Heart left ventricle (tissue), 16 donors: Measurements from ENCODE around the gene PTTG1IP2. TPM values are rescaled to one million over a fixed set of nuclear protein-coding genes. Genes with fewer than 3 reads are reported as not detected.

Experiments used
- ATAC-seq, 4 donors: fragments of 200-7000 bp; cut with Tn5 transposase; one replicate each; pipeline ENCODE4 v1.9.1; 2020 to 2022; ENCODE audit warnings: moderate library complexity in 4 of 4, mild to moderate bottlenecking in 3 of 4, moderate number of reproducible peaks in 1 of 4
- DNase-seq, 5 donors: peaks; one replicate each; pipeline ENCODE4 v3.0.0-alpha.2; 2020
- H3K27ac ChIP-seq, 12 donors: fragments of 200-600 bp; sonication (generic) in 4 of 12; one replicate each; pipeline versions ENCODE4 v1.5.0 to v1.8.0; 2016 to 2022; ENCODE audit warnings: mild to moderate bottlenecking in 2 of 12
- H3K27me3 ChIP-seq, 9 donors: fragments of 200-600 bp; sonication (generic) in 2 of 9; one replicate each; pipeline versions ENCODE4 v1.5.1 to v1.8.0; 2016 to 2022; ENCODE audit warnings: mild to moderate bottlenecking in 3 of 9
- H3K36me3 ChIP-seq, 9 donors: fragments of 200-600 bp; sonication (generic) in 2 of 9; one replicate each; pipeline versions ENCODE4 v1.5.0 to v1.8.0; 2018 to 2022; ENCODE audit warnings: mild to moderate bottlenecking in 2 of 9
- H3K4me1 ChIP-seq, 12 donors: fragments of 200-600 bp; sonication (generic) in 4 of 12; one replicate each; pipeline versions ENCODE4 v1.5.0 to v1.8.0; 2016 to 2022; ENCODE audit warnings: mild to moderate bottlenecking in 3 of 12
- H3K4me3 ChIP-seq, 12 donors: fragments of 200-600 bp; sonication (generic) in 4 of 12; one replicate each; pipeline versions ENCODE4 v1.5.0 to v1.8.0; 2017 to 2022; ENCODE audit warnings: mild to moderate bottlenecking in 9 of 12, moderate library complexity in 4 of 12
- H3K9me3 ChIP-seq, 12 donors: fragments of 200-600 bp; sonication (generic) in 4 of 12; one replicate each; pipeline versions ENCODE4 v1.5.0 to v1.8.0; 2016 to 2022; ENCODE audit warnings: mild to moderate bottlenecking in 1 of 12
- POLR2A ChIP-seq, 2 donors: fragments of 450-650 bp; IDR thresholded peaks; one replicate each; pipeline ENCODE4 v1.6.1; 2017; ENCODE audit warnings: antibody characterized with exemption in 2 of 2, mild to moderate bottlenecking in 2 of 2, moderate library complexity in 2 of 2
- WGBS, 4 donors: extraction: QIAGEN DNeasy Blood & Tissue Kit in 2 of 4; methylation state at CpG; one replicate each; pipeline versions ENCODE4 v1.1.5 to v1.1.7; 2013 to 2018; 5-methylcytosine and 5-hydroxymethylcytosine counted together
- intact Hi-C, 10 donors: fragments of 100-400 bp; cut with DNase I; formaldehyde crosslinking; loops; one replicate each; pipeline versions ENCODE4 v1.11.1 to v1.14.2; 2022
- polyA plus RNA-seq, 2 donors: library from polyadenylated mRNA; stranded (reverse); fragments of 200-250 nt; gene quantifications; one replicate each; pipeline ENCODE4 v1.2.3, GENCODE V29; 2013
- total RNA-seq, 9 donors: library from RNA; depleted of rRNA in 2 of 9; stranded (reverse); fragments of >200 nt in 2 of 9; fragmentation: NEBNext Ultra II Directional in 3 of 9; extraction: Animal tissue kit (Norgen Biotek cat#: 25700) in 3 of 9; gene quantifications; one replicate each; pipeline versions ENCODE4 v1.1.0 to v1.2.4, GENCODE V29; 2016 to 2023
- TF ChIP-seq, protein P1 (sequence below), 12 donors: fragments of 200-600 bp; sonication (generic) in 4 of 12; IDR thresholded peaks; one replicate each; pipeline versions ENCODE4 v1.5.0 to v1.8.0; 2018 to 2022; ENCODE audit warnings: antibody characterized with exemption in 12 of 12, mild to moderate bottlenecking in 5 of 12
- donor health status: ischemic (EF 13 %, LVEDD 7.1; RV severe dilation, severe dysfunction).
- donor health status: healthy with polysubstance abuse.
- donor health status: DM: no; HTN: yes; CAD: no.
- donor health status: DM: no; HTN: no; CAD: no.
- donor health status: ischemic (EF 25% LVEDD 6.9; RV normal size, moderate dysfunction).
- donor health status: ischemic (EF 25% LVEDD 5.7; RV mildly dilated, moderate dysfunction).
- donor health status: healthy.
- donor health status: DM: yes; HTN: yes; CAD: no.
- donor health status: ischemic (EF 35%, LVEDD 5.7; RV mildly dilated, moderate dysfunction).
- donor health status: nonischemic (EF 11% LVEDD 7.7; RV severe dilation, severe dysfunction).
- donor health status: DM: yes; HTN: yes; CAD: no.
- donor health status: PGD.
- donor health status: ischemic (EF 29% LVEDD 5.4; RV normal size, mild dysfunction).
- donor health status: nonischemic (EF 23%, LVEDD 6.1; RV moderate dilation, normal function).

The PTTG1IP2 gene
- total and polyA plus RNA-seq, 11 donors = not detected

- ATAC-seq = no peak
These were observed 33.9 kb downstream of the PTTG1IP2 start for GRCh38 chr7:90503367-90503766.

GRCh38 chr7:90507692-90508091, 38.3 kb downstream of the PTTG1IP2 start:
- Histone ChIP-seq H3K36me3 (no peaks in the 10 kb centered on the region), H3K4me1 (no peaks in the 10 kb centered on the region), H3K27me3 (no peaks in the 10 kb centered on the region), H3K9me3 (no peaks in the 10 kb centered on the region), H3K27ac (no peak overlapping the region), H3K4me3 (no peak overlapping the region)
- DNase-seq (no peak), ATAC-seq (no peak)
- TF ChIP-seq, protein P1, sequence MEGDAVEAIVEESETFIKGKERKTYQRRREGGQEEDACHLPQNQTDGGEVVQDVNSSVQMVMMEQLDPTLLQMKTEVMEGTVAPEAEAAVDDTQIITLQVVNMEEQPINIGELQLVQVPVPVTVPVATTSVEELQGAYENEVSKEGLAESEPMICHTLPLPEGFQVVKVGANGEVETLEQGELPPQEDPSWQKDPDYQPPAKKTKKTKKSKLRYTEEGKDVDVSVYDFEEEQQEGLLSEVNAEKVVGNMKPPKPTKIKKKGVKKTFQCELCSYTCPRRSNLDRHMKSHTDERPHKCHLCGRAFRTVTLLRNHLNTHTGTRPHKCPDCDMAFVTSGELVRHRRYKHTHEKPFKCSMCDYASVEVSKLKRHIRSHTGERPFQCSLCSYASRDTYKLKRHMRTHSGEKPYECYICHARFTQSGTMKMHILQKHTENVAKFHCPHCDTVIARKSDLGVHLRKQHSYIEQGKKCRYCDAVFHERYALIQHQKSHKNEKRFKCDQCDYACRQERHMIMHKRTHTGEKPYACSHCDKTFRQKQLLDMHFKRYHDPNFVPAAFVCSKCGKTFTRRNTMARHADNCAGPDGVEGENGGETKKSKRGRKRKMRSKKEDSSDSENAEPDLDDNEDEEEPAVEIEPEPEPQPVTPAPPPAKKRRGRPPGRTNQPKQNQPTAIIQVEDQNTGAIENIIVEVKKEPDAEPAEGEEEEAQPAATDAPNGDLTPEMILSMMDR (IDR thresholded peaks at IDR 0.05) = no peak
- TF ChIP-seq POLR2A (IDR thresholded peaks at IDR 0.05) = no peak
- intact Hi-C loops = no loop called here
- 86 to 89% (median 88%) methylated on average over 1 of the region's 1 CpG for WGBS, 4 donors

More at GRCh38 chr7:90503367-90503766, 33.9 kb downstream of the PTTG1IP2 start:
- Histone ChIP-seq H3K4me3 (no peak overlapping the region), H3K36me3 (no peaks in the 10 kb centered on the region), H3K27ac (no peak overlapping the region), H3K4me1 (no peaks in the 10 kb centered on the region), H3K9me3 (no peaks in the 10 kb centered on the region), H3K27me3 (no peaks in the 10 kb centered on the region)
- DNase-seq = no peak
- no peak for TF ChIP-seq POLR2A (IDR thresholded peaks at IDR 0.05)
- TF ChIP-seq, protein P1 (IDR thresholded peaks at IDR 0.05) = no peak
- 87 to 97% (median 88%) methylated on average over 1 of the region's 1 CpG for WGBS, 4 donors
- intact Hi-C loops = no loop called here

DNA sequence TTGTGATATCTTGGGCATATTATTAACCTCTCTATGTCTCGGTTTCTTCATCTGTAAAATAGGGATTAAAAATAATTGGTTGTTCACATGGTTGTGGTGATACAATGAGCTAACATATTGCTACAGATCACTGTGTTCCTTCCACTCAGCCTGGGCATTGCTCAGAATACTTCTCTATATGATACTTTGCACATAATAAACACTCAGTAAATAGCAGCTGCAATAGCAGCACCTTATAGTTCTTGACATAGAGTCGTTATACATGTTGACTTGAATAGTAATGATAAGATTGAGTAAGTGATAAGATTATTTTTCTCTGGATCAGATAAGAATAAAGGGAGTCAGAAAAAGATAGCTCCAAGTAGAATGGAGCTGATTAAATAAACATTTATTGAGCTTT, 42.3 kb downstream of the PTTG1IP2 start:
- no peak for DNase-seq
- Histone ChIP-seq H3K4me3 (no peak overlapping the region), H3K36me3 (no peaks in the 10 kb centered on the region), H3K27me3 (no peaks in the 10 kb centered on the region), H3K4me1 (no peaks in the 10 kb centered on the region), H3K27ac (no peak overlapping the region), H3K9me3 (no peaks in the 10 kb centered on the region)
- no peak for ATAC-seq
- intact Hi-C loops = no loop called here
- TF ChIP-seq, protein P1 (IDR thresholded peaks at IDR 0.05) = no peak
- TF ChIP-seq POLR2A (IDR thresholded peaks at IDR 0.05) = no peak
- WGBS, 4 donors = 73 to 86% (median 79%) methylated on average over 2 of the region's 2 CpGs

DNA sequence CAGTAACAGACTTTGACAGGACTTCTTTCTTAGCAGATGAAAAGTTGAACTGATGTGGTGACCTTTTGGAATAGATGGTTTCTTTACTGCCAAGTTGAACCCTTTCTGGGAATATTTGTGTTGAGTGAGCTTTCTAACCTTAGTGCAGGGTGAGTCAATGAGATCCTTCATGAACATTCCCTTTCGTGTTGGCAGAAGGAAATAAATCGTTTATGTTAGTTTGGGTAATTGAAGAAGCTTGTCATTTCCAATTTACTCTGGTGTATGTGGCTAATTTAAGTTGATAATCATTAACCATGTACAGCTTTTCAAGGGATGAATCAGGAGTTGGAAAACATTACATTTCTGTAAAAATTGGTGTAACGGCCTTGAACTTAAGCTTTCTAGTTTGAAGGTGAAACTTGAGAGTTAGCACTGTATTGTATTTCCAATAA, 43.4 kb downstream of the PTTG1IP2 start:
- intact Hi-C loops = no loop called here
- WGBS, 4 donors = 84 to 92% (median 85%) methylated on average over 3 of the region's 3 CpGs
- no peak for DNase-seq

More for the DNA sequence above, 43.4 kb downstream of the PTTG1IP2 start:
- no peaks in the 10 kb centered on the region for H3K4me1 ChIP-seq
- no peak overlapping the region for H3K27ac ChIP-seq
- no peak overlapping the region for H3K4me3 ChIP-seq
- no peaks in the 10 kb centered on the region for H3K27me3 ChIP-seq
- no peaks in the 10 kb centered on the region for H3K9me3 ChIP-seq
- TF ChIP-seq, protein P1 (IDR thresholded peaks at IDR 0.05) = no peak
- TF ChIP-seq POLR2A (IDR thresholded peaks at IDR 0.05) = no peak
- no peak for ATAC-seq
- H3K36me3 ChIP-seq = no peaks in the 10 kb centered on the region
